HEK293T (cell line): ENCODE results near the gene SLC9A9.

Experiments used
- ARNT ChIP-seq: fragments of 450-650 bp; IDR thresholded peaks from 2 replicates; pipeline ENCODE4 v1.6.1; 2017; ENCODE audit warnings: mild to moderate bottlenecking
- FOXA1 ChIP-seq: fragments of 450-650 bp; IDR thresholded peaks from 2 replicates; pipeline ENCODE4 v1.6.1; 2016; ENCODE audit warnings: mild to moderate bottlenecking

GRCh38 chr3:143848704-143849103 lies 436 bp upstream of the SLC9A9 start:
- no peak for TF ChIP-seq ARNT
- no peak for TF ChIP-seq FOXA1
